Mesenchymal stem cell (in vitro differentiated cells and primary cell): Measurements from ENCODE around the gene PDE6H.

Experiments
- DNase-seq: peaks from one replicate; pipeline ENCODE4 v3.0.0-alpha.2; 2013
- H2AFZ ChIP-seq: one replicate; pipeline ENCODE4 v1.6.1; 2013; ENCODE audit warnings: low read depth, mild to moderate bottlenecking, control low read depth, inconsistent platforms, low read length, moderate library complexity
- H2AK5ac ChIP-seq: 2 replicates; pipeline ENCODE4 v1.6.1; 2013; ENCODE audit warnings: low read length, moderate library complexity, mild to moderate bottlenecking, inconsistent platforms; ENCODE audit not compliant: severe bottlenecking
- H2BK120ac ChIP-seq: one replicate; pipeline ENCODE4 v1.6.1; 2013; ENCODE audit warnings: low read depth, mild to moderate bottlenecking, inconsistent platforms, low read length, moderate library complexity
- H2BK12ac ChIP-seq, 2 experiments: one replicate each; pipeline ENCODE4 v1.6.1; 2013; ENCODE audit warnings: inconsistent platforms in 2 of 2, low read length in 2 of 2, mild to moderate bottlenecking in 2 of 2, moderate library complexity in 2 of 2, control low read depth in 1 of 2
- H2BK15ac ChIP-seq: one replicate; pipeline ENCODE4 v1.6.1; 2013; ENCODE audit warnings: mild to moderate bottlenecking, low read depth, inconsistent platforms; ENCODE audit not compliant: poor library complexity, severe bottlenecking
- H2BK5ac ChIP-seq: 2 replicates; pipeline ENCODE4 v1.6.1; 2013; ENCODE audit warnings: low read depth, mild to moderate bottlenecking, low read length, control low read depth, inconsistent platforms; ENCODE audit not compliant: poor library complexity, severe bottlenecking
- H3K14ac ChIP-seq, 2 experiments: one replicate each; pipeline ENCODE4 v1.6.1; 2013; ENCODE audit warnings: inconsistent platforms in 2 of 2, low read length in 2 of 2, control low read depth in 1 of 2, mild to moderate bottlenecking in 1 of 2, moderate library complexity in 1 of 2
- H3K18ac ChIP-seq, 2 experiments: one replicate each; pipeline ENCODE4 v1.6.1; 2013; ENCODE audit warnings: inconsistent platforms in 2 of 2, low read length in 2 of 2, control low read depth in 1 of 2, low read depth in 1 of 2, mild to moderate bottlenecking in 1 of 2
- H3K23ac ChIP-seq, 2 experiments: one replicate each; pipeline ENCODE4 v1.6.1; 2013; ENCODE audit warnings: inconsistent platforms in 2 of 2, low read length in 2 of 2, mild to moderate bottlenecking in 2 of 2, moderate library complexity in 2 of 2, control low read depth in 1 of 2
- H3K27ac ChIP-seq: 2 replicates; pipeline ENCODE4 v1.5.1; 2013; ENCODE audit warnings: mild to moderate bottlenecking, moderate library complexity, low read length, control low read depth, inconsistent platforms; ENCODE audit not compliant: poor library complexity, severe bottlenecking
- H3K27me3 ChIP-seq, 2 experiments: 2 replicates each; pipeline versions ENCODE4 v1.6.1 to v1.7.0; 2013; ENCODE audit warnings: low read length in 2 of 2, mild to moderate bottlenecking in 2 of 2, moderate library complexity in 2 of 2, control low read depth in 1 of 2, inconsistent platforms in 1 of 2; ENCODE audit not compliant: control insufficient read depth in 1 of 2, insufficient read depth in 1 of 2
- H3K36me3 ChIP-seq, 2 experiments: 2 replicates each; pipeline versions ENCODE4 v1.6.1 to v1.7.0; 2013; ENCODE audit warnings: low read length in 2 of 2, control low read depth in 1 of 2, inconsistent platforms in 1 of 2, low read depth in 1 of 2, mild to moderate bottlenecking in 1 of 2; ENCODE audit not compliant: insufficient read depth in 2 of 2, control insufficient read depth in 1 of 2
- H3K4ac ChIP-seq, 2 experiments: one replicate each; pipeline ENCODE4 v1.6.1; 2013; ENCODE audit warnings: inconsistent platforms in 2 of 2, low read length in 2 of 2, mild to moderate bottlenecking in 2 of 2, moderate library complexity in 2 of 2, control low read depth in 1 of 2, low read depth in 1 of 2
- H3K4me1 ChIP-seq: 2 replicates; pipeline ENCODE4 v1.6.1; 2013; ENCODE audit warnings: low read depth, low read length, control low read depth; ENCODE audit not compliant: control insufficient read depth, insufficient read depth
- H3K4me2 ChIP-seq: 2 replicates; pipeline ENCODE4 v1.6.1; 2013; ENCODE audit warnings: low read length, mild to moderate bottlenecking, inconsistent platforms; ENCODE audit not compliant: poor library complexity, severe bottlenecking
- H3K4me3 ChIP-seq, 2 experiments: 2 replicates each; pipeline versions ENCODE4 v1.5.1 to v1.7.0; 2013; ENCODE audit warnings: low read length in 2 of 2, mild to moderate bottlenecking in 2 of 2, control low read depth in 1 of 2, low read depth in 1 of 2; ENCODE audit not compliant: insufficient read depth in 1 of 2
- H3K79me1 ChIP-seq: replicated peaks from 2 replicates; pipeline ENCODE4 v1.6.1; 2013; ENCODE audit warnings: mild to moderate bottlenecking, control low read depth, low read length, inconsistent platforms; ENCODE audit not compliant: poor library complexity, severe bottlenecking
- H3K9ac ChIP-seq: 2 replicates; pipeline ENCODE4 v1.7.0; 2013; ENCODE audit warnings: mild to moderate bottlenecking, low read length, moderate library complexity
- H3K9me3 ChIP-seq: 2 replicates; pipeline ENCODE4 v1.7.0; 2013; ENCODE audit warnings: mild to moderate bottlenecking, low read length; ENCODE audit not compliant: control insufficient read depth
- H4K8ac ChIP-seq: one replicate; pipeline ENCODE4 v1.6.1; 2013; ENCODE audit warnings: inconsistent platforms, mild to moderate bottlenecking, low read length, moderate library complexity
- H4K91ac ChIP-seq: one replicate; pipeline ENCODE4 v1.6.1; 2013; ENCODE audit warnings: mild to moderate bottlenecking, low read length, inconsistent platforms
- WGBS: methylation state at CpG from one replicate; pipeline ENCODE4 v1.1.7; 2013; ENCODE audit warnings: mixed read lengths; 5-methylcytosine and 5-hydroxymethylcytosine counted together

Gene PDE6H

GRCh38 chr12:14928931-14929330 is 43.9 kb upstream of the PDE6H start:
- Histone ChIP-seq H3K4ac (no peak overlapping the region), H2BK12ac (no peak overlapping the region), H3K4me1 (peaks cover 1% of the 10 kb centered on the region), H3K9ac (no peak overlapping the region), H2BK5ac (no peak overlapping the region), H4K8ac (no peak overlapping the region), H2BK15ac (no peak overlapping the region), H3K14ac (no peak overlapping the region), H2BK120ac (peak overlapping the region; percentile 8), H3K36me3 (no peaks in the 10 kb centered on the region), H3K9me3 (no peaks in the 10 kb centered on the region), H2AFZ (no peak overlapping the region), H4K91ac (no peak overlapping the region), H3K23ac (no peak overlapping the region), H3K4me3 (no peak overlapping the region), H3K4me2 (peak overlapping the region; percentile 18), H3K79me1 (no peaks in the 10 kb centered on the region), H3K27me3 (no peaks in the 10 kb centered on the region), H3K18ac (no peak overlapping the region), H3K27ac (no peak overlapping the region), H2AK5ac (no peak overlapping the region)
- 25% methylated on average over 3 of the region's 4 CpGs for WGBS
- no peak for DNase-seq

GRCh38 chr12:14930299-14930698 is 42.5 kb upstream of the PDE6H start:
- Histone ChIP-seq H3K4me3 (no peak overlapping the region), H2BK15ac (no peak overlapping the region), H2BK120ac (no peak overlapping the region), H3K36me3 (no peaks in the 10 kb centered on the region), H3K4me1 (peaks cover 3% of the 10 kb centered on the region), H3K18ac (no peak overlapping the region), H3K23ac (no peak overlapping the region), H3K9ac (no peak overlapping the region), H3K79me1 (no peaks in the 10 kb centered on the region), H4K91ac (no peak overlapping the region), H3K4me2 (no peak overlapping the region), H2BK12ac (no peak overlapping the region), H3K9me3 (no peaks in the 10 kb centered on the region), H3K14ac (no peak overlapping the region), H4K8ac (no peak overlapping the region), H3K4ac (no peak overlapping the region), H2BK5ac (no peak overlapping the region), H3K27ac (no peak overlapping the region), H3K27me3 (no peaks in the 10 kb centered on the region), H2AK5ac (no peak overlapping the region), H2AFZ (no peak overlapping the region)
- DNase-seq: no peak

- no peak overlapping the region for H3K4ac ChIP-seq
- no peaks in the 10 kb centered on the region for H3K27me3 ChIP-seq
- peak overlapping the region; percentile 29 for H3K27ac ChIP-seq
- H3K9me3 ChIP-seq: no peaks in the 10 kb centered on the region
- H3K36me3 ChIP-seq: no peaks in the 10 kb centered on the region
- no peak overlapping the region for H4K91ac ChIP-seq
- H2BK12ac ChIP-seq: no peak overlapping the region
- peaks cover 8% of the 10 kb centered on the region for H3K4me1 ChIP-seq
- H3K18ac ChIP-seq: no peak overlapping the region
- no peak overlapping the region for H2BK5ac ChIP-seq
- peak; percentile 69 for DNase-seq
- no peaks in the 10 kb centered on the region for H3K79me1 ChIP-seq
- 44% methylated on average over 4 of the region's 4 CpGs for WGBS
- no peak overlapping the region for H3K9ac ChIP-seq
- no peak overlapping the region for H2BK15ac ChIP-seq
- H4K8ac ChIP-seq: no peak overlapping the region
- H3K14ac ChIP-seq: no peak overlapping the region
- no peak overlapping the region for H3K4me3 ChIP-seq
- no peak overlapping the region for H3K23ac ChIP-seq
- no peak overlapping the region for H2AFZ ChIP-seq
- H2AK5ac ChIP-seq: no peak overlapping the region
- no peak overlapping the region for H2BK120ac ChIP-seq
- no peak overlapping the region for H3K4me2 ChIP-seq
Measured at GRCh38 chr12:14931359-14931758, 41.5 kb upstream of the PDE6H start.

- no peak for DNase-seq
- no peak overlapping the region for H2BK15ac ChIP-seq
- H3K18ac ChIP-seq: peak overlapping the region; percentile 39 to 57
- peak overlapping the region; percentile 73 to 84 for H2BK12ac ChIP-seq
- no peak overlapping the region for H3K14ac ChIP-seq
- no peak overlapping the region for H3K9ac ChIP-seq
- H3K36me3 ChIP-seq: no peaks in the 10 kb centered on the region
- peak overlapping the region; percentile 29 for H3K27ac ChIP-seq
- H3K9me3 ChIP-seq: no peaks in the 10 kb centered on the region
- no peak overlapping the region for H2BK5ac ChIP-seq
- 92% methylated on average over 6 of the region's 7 CpGs for WGBS
- no peak overlapping the region for H3K4ac ChIP-seq
- no peak overlapping the region for H2BK120ac ChIP-seq
- H4K8ac ChIP-seq: no peak overlapping the region
- H3K4me2 ChIP-seq: no peak overlapping the region
- no peaks in the 10 kb centered on the region for H3K27me3 ChIP-seq
- H3K79me1 ChIP-seq: no peaks in the 10 kb centered on the region
- H4K91ac ChIP-seq: no peak overlapping the region
- no peak overlapping the region for H3K23ac ChIP-seq
- peaks cover 8% of the 10 kb centered on the region for H3K4me1 ChIP-seq
- peak overlapping the region; percentile 64 for H2AK5ac ChIP-seq
- no peak overlapping the region for H2AFZ ChIP-seq
- H3K4me3 ChIP-seq: no peak overlapping the region
Measured at GRCh38 chr12:14931791-14932560, 40.9 kb upstream of the PDE6H start.
